Keratinocyte (primary cell): Measurements from ENCODE around the gene HNRNPUL2. TPM values are rescaled to one million over a fixed set of nuclear protein-coding genes. Genes with fewer than 3 reads are reported as not detected.

Source experiments
- DNase-seq: peaks from one replicate; pipeline ENCODE4 v3.0.0-alpha.2; 2011; ENCODE audit warnings: low read depth, missing footprints, low spot score
- FAIRE-seq: peaks from 2 replicates; lab custom pipeline; 2011; peaks lifted over from hg19 to GRCh38; lab: Jason Lieb, UNC
- H2AFZ ChIP-seq: 2 replicates; pipeline ENCODE4 v1.6.0; 2012; ENCODE audit warnings: low read length, control low read depth, inconsistent platforms; ENCODE audit not compliant: control insufficient read depth
- H3K27ac ChIP-seq: 2 replicates; pipeline ENCODE4 v1.5.1; 2011; ENCODE audit warnings: low read length; ENCODE audit not compliant: control insufficient read depth, insufficient read depth
- H3K27me3 ChIP-seq: 3 replicates; pipeline ENCODE4 v1.6.0; 2011; ENCODE audit warnings: low read length; ENCODE audit not compliant: control insufficient read depth, insufficient read depth; ENCODE audit errors: extremely low read depth
- H3K36me3 ChIP-seq, 2 experiments: 2 replicates in 1 of 2; 3 replicates in 1 of 2; pipeline ENCODE4 v1.5.1; 2011; ENCODE audit warnings: low read length in 2 of 2, mild to moderate bottlenecking in 1 of 2; ENCODE audit not compliant: control insufficient read depth in 2 of 2, insufficient read depth in 2 of 2; ENCODE audit errors: extremely low read depth in 1 of 2
- H3K4me1 ChIP-seq: 3 replicates; pipeline ENCODE4 v1.5.1; 2011; ENCODE audit warnings: low read length; ENCODE audit not compliant: control insufficient read depth, insufficient read depth; ENCODE audit errors: extremely low read depth
- H3K4me2 ChIP-seq: 3 replicates; pipeline ENCODE4 v1.6.0; 2011; ENCODE audit warnings: low read depth, low read length; ENCODE audit not compliant: control insufficient read depth, insufficient read depth; ENCODE audit errors: extremely low read depth
- H3K4me3 ChIP-seq, 3 experiments: fragments of 200-600 bp in 1 of 3; sonication (generic) in 1 of 3; 2 replicates in 2 of 3; 3 replicates in 1 of 3; pipeline ENCODE4 v1.5.1; 2011 to 2016; ENCODE audit warnings: low read length in 3 of 3, mild to moderate bottlenecking in 3 of 3, control low read depth in 2 of 3, inconsistent platforms in 1 of 3, low read depth in 1 of 3, mixed read lengths in 1 of 3, mixed run types in 1 of 3, moderate library complexity in 1 of 3; ENCODE audit not compliant: control insufficient read depth in 2 of 3, insufficient read depth in 2 of 3; ENCODE audit errors: extremely low read depth in 1 of 3
- H3K79me2 ChIP-seq: 2 replicates; pipeline ENCODE4 v1.6.0; 2012; ENCODE audit warnings: low read length; ENCODE audit not compliant: control insufficient read depth, insufficient read depth
- H3K9ac ChIP-seq: 3 replicates; pipeline ENCODE4 v1.6.0; 2011; ENCODE audit warnings: low read length; ENCODE audit not compliant: control insufficient read depth, insufficient read depth; ENCODE audit errors: extremely low read depth
- H3K9me1 ChIP-seq: 3 replicates; pipeline ENCODE4 v1.6.0; 2011; ENCODE audit warnings: low read length; ENCODE audit not compliant: control insufficient read depth, insufficient read depth; ENCODE audit errors: extremely low read depth
- H3K9me3 ChIP-seq: 2 replicates; pipeline ENCODE4 v1.5.1; 2012; ENCODE audit warnings: low read depth, low read length; ENCODE audit not compliant: control insufficient read depth
- H4K20me1 ChIP-seq: 3 replicates; pipeline ENCODE4 v1.6.0; 2011; ENCODE audit warnings: low read length; ENCODE audit not compliant: control insufficient read depth, insufficient read depth; ENCODE audit errors: extremely low read depth
- CTCF ChIP-seq, 3 experiments: IDR thresholded peaks in 1 of 3; conservative IDR thresholded peaks in 1 of 3; optimal IDR thresholded peaks in 1 of 3; 2 replicates in 2 of 3; 3 replicates in 1 of 3; pipeline versions ENCODE3 to v1.5.1; 2011; ENCODE audit warnings: low read length in 3 of 3, mild to moderate bottlenecking in 3 of 3, moderate library complexity in 2 of 3, control low read depth in 1 of 3, inconsistent platforms in 1 of 3; ENCODE audit not compliant: insufficient read depth in 2 of 3; ENCODE audit errors: extremely low read depth in 1 of 3
- EZH2 ChIP-seq: IDR thresholded peaks from one replicate; pipeline ENCODE4 v1.6.1; 2012; ENCODE audit warnings: inconsistent platforms, mild to moderate bottlenecking, low read length, moderate library complexity
- dilution Hi-C: fragments of 300-500 bp; cut with MboI; formaldehyde crosslinking; loops from one replicate; pipeline ENCODE4 v1.7.0; 2020; ENCODE audit warnings: low sequenced_read_pairs; ENCODE audit not compliant: extremely low pct_ligation_motif_present
- polyA plus RNA-seq, 5 experiments: library from polyadenylated mRNA; depleted of rRNA in 3 of 5; stranded (reverse) in 3 of 5; stranded (forward) in 1 of 5; unstranded in 1 of 5; fragments of >200 nt; gene quantifications; 1 replicate in 1 of 5; 2 replicates in 3 of 5; 3 replicates in 1 of 5; pipeline versions ENCODE4 v1.2.1 to v1.2.3, GENCODE V29; 2011 to 2012; ENCODE audit warnings: missing spikeins in 2 of 5, low read depth in 1 of 5, low replicate concordance in 1 of 5

Gene HNRNPUL2
- polyA plus RNA-seq, 1 donor (not counting 4 experiments of a cell fraction or from before 2014, with no cell fraction given), result 29.0 TPM

- peaks cover 11% of the 10 kb centered on the region for H3K4me1 ChIP-seq
- FAIRE-seq, result peak; percentile 93
- dilution Hi-C loops, result no loop called here
Observed at GRCh38 chr11:62753736-62754603, 26.7 kb upstream of the HNRNPUL2 start, which contains the start of gene ZBTB3. Gene ZBTB3, minus strand, starts transcription at chr11:62754160. Its CDS starts 496 bp downstream, at chr11:62753664.

GRCh38 chr11:62752994-62753735, 25.9 kb upstream of the HNRNPUL2 start:
- Histone ChIP-seq H4K20me1 (no peaks in the 10 kb centered on the region), H3K4me3 (peak overlapping the region; percentile 70 to 95 (median 85)), H3K79me2 (peaks cover 16% of the 10 kb centered on the region), H3K9me3 (no peaks in the 10 kb centered on the region), H3K4me2 (peak overlapping the region; percentile 83), H3K9ac (peak overlapping the region; percentile 95), H3K27ac (peak overlapping the region; percentile 94), H3K4me1 (peaks cover 11% of the 10 kb centered on the region), H3K36me3 (peaks cover 9 to 17% of the 10 kb centered on the region in 2 experiments), H3K9me1 (peaks cover 2% of the 10 kb centered on the region), H2AFZ (peak overlapping the region; percentile 90), H3K27me3 (no peaks in the 10 kb centered on the region)
- TF ChIP-seq EZH2, result no peak
- no peak for TF ChIP-seq CTCF (optimal IDR thresholded peaks at IDR 0.05 in 1 of 3, IDR thresholded peaks at IDR 0.05 in 1 of 3, conservative IDR thresholded peaks at IDR 0.05 in 1 of 3; ENCODE audit: extremely low read depth in 1 of 3, insufficient read depth in 2 of 3, low read length in 3 of 3)
- no peak for FAIRE-seq
- no peak for DNase-seq
- dilution Hi-C loops, result no loop called here

More at GRCh38 chr11:62753736-62754603, 26.7 kb upstream of the HNRNPUL2 start, which contains the start of gene ZBTB3:
- peaks cover 16% of the 10 kb centered on the region for H3K79me2 ChIP-seq
- H3K9me3 ChIP-seq, result no peaks in the 10 kb centered on the region
- peak in 1 of 3 experiments; percentile 4 for TF ChIP-seq CTCF (optimal IDR thresholded peaks at IDR 0.05 in 1 of 3, IDR thresholded peaks at IDR 0.05 in 1 of 3, conservative IDR thresholded peaks at IDR 0.05 in 1 of 3; ENCODE audit: extremely low read depth in 1 of 3, insufficient read depth in 2 of 3, low read length in 3 of 3)
- no peak for TF ChIP-seq EZH2
- H3K27ac ChIP-seq, result peak within 1 kb of the TSS; percentile 94
- H3K4me2 ChIP-seq, result peak within 1 kb of the TSS; percentile 83
- peak within 1 kb of the TSS; percentile 70 to 95 (median 85) for H3K4me3 ChIP-seq
- peak; percentile 96 for DNase-seq
- H2AFZ ChIP-seq, result peak within 1 kb of the TSS; percentile 100
- H3K36me3 ChIP-seq, result peaks cover 9 to 16% of the 10 kb centered on the region in 2 experiments
- no peaks in the 10 kb centered on the region for H3K27me3 ChIP-seq
- H4K20me1 ChIP-seq, result no peaks in the 10 kb centered on the region
- H3K9ac ChIP-seq, result peak within 1 kb of the TSS; percentile 95
- H3K9me1 ChIP-seq, result peaks cover 2% of the 10 kb centered on the region
